GM12874 (cell line): Measurements from ENCODE around the gene SCAMP4.

Experiments
- TF ChIP-seq, protein P1 (sequence below): IDR thresholded peaks from 2 replicates; pipeline ENCODE4 v1.5.1; 2011; ENCODE audit warnings: low read depth, mild to moderate bottlenecking, control low read depth, low read length, moderate library complexity; ENCODE audit not compliant: insufficient read depth

Gene SCAMP4

DNA sequence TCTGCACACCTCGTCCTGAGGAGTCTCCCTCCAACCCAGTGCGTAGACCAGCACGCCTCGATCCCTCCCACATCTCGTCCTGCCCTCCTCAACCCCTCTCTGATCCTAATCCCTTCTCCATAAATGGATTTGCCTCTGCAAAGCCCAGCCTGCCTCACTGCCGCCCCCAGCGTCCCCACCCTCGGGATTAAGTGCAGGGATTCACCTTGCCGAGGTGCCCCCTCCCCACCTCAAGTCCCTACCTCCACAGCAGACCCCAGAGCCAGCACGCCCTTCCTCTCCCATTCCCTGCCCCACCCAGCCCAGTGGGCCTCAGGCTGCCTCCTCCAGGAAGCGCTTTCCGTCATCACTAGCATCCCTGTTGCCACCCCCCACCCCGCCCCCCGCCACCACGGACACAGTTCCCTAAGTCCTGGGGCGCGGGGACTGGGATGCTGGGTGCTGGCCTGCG lies 45.8 kb upstream of the SCAMP4 start:
- TF ChIP-seq, protein P1, sequence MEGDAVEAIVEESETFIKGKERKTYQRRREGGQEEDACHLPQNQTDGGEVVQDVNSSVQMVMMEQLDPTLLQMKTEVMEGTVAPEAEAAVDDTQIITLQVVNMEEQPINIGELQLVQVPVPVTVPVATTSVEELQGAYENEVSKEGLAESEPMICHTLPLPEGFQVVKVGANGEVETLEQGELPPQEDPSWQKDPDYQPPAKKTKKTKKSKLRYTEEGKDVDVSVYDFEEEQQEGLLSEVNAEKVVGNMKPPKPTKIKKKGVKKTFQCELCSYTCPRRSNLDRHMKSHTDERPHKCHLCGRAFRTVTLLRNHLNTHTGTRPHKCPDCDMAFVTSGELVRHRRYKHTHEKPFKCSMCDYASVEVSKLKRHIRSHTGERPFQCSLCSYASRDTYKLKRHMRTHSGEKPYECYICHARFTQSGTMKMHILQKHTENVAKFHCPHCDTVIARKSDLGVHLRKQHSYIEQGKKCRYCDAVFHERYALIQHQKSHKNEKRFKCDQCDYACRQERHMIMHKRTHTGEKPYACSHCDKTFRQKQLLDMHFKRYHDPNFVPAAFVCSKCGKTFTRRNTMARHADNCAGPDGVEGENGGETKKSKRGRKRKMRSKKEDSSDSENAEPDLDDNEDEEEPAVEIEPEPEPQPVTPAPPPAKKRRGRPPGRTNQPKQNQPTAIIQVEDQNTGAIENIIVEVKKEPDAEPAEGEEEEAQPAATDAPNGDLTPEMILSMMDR = no peak

DNA sequence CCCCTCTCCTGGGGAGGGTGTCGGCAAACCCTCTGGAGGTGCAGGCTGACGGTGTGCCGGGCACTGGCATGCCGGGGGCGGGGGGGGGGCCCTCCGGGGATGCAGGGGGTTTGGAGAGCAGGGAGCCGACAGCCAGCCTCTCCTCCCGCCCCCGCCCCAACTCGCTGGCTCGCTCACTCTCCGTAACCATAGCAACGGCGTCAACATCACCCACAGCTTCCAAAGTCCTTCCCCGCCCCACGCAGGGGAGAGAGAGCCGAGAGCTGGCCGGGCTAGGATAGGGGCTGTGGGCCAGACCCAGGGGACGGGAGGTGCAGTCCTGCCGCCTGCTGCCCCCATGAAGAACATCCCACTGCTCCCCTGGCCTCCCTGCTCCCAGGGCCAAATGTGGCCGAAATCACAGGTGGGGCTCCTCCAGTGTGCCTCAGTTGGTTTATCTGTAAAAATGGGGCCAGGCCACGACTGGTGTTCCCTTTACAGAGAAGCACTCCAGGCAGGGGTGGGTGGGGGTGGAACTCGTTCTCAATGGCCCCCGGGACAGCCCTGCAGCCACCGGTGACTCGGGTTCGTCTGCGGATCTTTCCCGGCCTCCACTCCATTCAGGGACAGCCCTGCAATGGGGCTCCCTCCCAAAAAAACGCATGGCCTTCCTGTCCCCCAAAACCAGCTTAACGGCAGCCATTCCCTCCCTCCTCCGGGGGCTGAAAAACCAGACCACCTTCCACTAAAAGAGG lies 45.0 kb upstream of the SCAMP4 start:
- TF ChIP-seq, protein P1 = no peak

DNA sequence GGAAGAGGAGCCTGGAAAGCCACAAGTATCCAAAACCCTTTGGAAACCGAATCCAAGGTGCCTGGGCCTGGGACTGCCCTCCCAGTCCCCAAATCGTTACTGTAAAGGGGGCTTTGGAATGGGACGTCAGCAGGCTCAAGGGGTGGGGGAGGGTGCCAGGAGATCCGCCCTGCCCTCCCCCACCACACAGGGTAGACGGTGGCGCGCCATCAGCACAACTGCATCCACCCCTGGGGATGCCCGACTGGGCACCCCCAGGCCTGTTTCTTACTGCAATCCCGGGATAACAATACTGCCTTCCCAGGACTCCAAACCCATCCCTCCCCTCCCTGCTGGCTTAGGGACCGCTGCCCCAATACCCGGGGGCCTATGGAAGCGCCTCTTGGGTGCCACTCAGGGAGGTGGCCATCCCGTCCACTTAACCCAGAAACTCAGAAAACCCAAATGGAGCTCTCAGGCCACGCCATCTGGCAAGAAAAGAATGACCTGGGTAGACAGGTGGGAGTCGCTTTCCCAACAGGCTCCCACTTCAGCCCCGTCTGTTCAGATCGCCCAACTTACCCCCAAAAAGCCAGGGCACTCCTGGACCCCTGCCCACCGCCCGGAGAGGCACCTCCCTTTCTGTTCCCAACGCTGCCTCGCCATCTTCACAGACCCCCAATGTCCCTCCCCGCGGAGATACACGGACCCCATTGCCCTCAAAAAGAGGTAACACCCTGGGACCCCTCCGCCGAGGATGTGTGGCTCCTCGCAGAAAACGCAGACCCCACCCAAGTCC lies 44.2 kb upstream of the SCAMP4 start:
- TF ChIP-seq, protein P1 = no peak

DNA sequence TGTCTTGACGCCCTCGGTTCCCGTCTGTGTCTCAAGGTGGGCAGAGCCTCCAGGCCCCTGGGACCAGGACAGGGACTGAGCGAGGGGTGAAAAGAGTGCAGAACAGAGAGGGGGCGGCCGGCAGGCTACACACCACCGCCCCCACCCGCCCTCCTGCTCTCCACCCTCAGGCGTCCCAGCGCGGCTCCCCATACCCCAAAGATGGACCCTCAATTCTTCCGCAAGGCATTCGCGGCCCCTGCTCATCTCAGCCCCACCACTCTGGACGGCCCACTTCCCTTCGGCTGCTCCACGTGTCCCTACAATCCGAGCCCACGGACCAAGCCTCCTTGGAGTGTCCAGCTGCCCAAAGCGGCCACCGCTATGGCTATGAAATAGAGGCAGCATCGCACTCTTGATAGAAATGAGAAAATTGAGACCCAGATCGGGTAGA lies 43.6 kb upstream of the SCAMP4 start:
- TF ChIP-seq, protein P1 = no peak

DNA sequence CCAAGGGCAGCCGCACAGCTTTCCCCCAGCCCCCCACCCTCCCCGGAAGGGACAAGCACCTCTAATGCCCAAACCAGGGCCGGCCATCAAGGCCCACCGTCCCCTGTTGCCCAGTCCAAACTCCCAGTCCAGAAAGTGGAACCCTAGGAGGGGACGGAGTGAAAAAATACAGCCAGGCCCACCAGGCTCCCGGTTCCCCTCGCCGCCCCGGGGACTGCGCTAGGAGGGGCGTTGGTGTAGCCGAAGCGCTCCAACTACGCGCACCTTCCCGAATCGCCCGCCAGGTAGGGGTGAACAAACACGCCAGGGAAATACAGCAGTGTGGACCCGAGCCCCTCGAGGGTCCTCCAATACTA lies 43.2 kb upstream of the SCAMP4 start:
- TF ChIP-seq, protein P1 = no peak

DNA sequence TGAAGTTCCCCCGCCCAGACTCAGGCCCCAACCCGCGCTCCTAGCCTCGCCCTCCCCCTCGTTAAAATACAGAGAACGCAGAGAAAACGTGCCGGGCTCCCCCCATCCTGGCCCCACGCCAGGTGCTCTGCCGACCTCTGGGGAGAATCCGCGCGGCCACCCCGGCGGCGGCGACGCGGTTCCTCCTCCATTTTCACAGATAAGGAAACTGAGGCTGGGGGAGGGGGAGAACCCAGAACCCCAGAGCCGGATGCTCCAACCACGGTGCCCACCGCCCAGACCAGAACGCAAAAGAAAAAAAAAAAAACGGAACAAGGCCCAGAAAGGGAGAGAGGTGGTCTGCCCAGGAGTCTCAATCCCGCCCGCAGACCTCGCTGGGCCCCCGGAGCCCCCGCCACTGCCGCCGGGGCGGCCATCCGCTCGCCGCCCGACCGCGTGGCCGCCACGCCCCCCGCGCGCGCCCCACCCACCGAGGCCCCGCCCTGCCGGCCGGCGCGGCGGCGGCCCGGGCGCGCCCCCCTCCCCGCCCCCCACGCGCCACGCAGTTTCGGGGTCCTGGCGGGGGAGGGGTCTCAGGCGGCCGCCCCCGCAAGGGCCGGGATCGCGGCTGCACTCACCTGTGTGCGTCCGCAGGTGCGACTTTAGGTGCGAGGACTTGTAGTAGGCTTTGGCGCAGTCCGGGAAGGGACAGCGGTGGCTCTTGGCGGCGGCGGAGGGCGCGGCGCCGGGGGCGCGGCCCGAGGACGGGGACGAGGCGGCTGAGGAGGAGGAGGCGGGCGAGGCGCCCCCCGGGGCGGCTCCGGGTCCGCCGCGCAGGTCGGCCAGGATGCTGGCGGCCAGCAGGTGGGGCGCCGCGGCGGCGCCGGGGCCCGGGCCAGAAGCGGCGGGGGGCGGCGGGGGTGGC lies 42.5 kb upstream of the SCAMP4 start:
- TF ChIP-seq, protein P1 = no peak

DNA sequence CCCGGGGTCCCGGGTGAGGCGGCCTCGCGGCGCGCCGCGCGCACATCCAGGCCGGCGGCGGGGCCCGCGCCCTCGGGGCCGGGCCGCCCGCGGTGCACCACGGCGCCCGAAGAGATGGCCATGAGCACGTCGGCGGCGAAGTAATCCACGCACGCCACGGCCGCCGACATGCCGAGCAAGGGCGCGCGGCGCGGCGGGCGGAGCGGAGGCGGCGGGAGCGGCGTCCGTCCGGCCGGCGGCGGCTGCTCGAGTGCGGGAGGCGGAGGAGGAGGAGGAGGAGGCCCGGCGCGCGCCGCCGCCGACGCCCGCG lies 41.9 kb upstream of the SCAMP4 start, which contains the start of gene KLF16:
Gene KLF16 (minus strand): TSS at position 252 of the 310 bp plus-strand sequence. CDS start 82 bp downstream, at position 170.
- TF ChIP-seq, protein P1 = no peak
